GM12878 (cell line): Measurements from ENCODE around the gene TMCO6. TPM values are rescaled to one million over a fixed set of nuclear protein-coding genes. Genes with fewer than 3 reads are reported as not detected.

Experiments
- ATAC-seq: fragments of 200-7000 bp; cut with Tn5 transposase; 3 replicates; pipeline ENCODE4 v1.9.1; 2020; ENCODE audit warnings: mild to moderate bottlenecking, moderate library complexity
- BruUV-seq: library from RNA; stranded (reverse); fragments of 400-500 nt; replicated peaks from 2 replicates; lab custom pipeline; 2021; lab: Mats Ljungman, UMichigan
- CTCF ChIA-PET: fragments of 300-600 bp; sonication (Branson Sonifier 250); formaldehyde crosslinking; extraction: SDS; loops from one replicate; lab custom pipeline; 2021; ENCODE audit warnings: inconsistent platforms; lab: Yijun Ruan, JAX
- POLR2A ChIA-PET: fragments of 350-600 bp; formaldehyde crosslinking; extraction: SDS; loops from one replicate; lab custom pipeline; 2021; ENCODE audit warnings: inconsistent platforms; lab: Charles Lee
- RAD21 ChIA-PET: fragments of 300-600 bp; sonication (Branson Sonifier 250); formaldehyde crosslinking; loops from one replicate; lab custom pipeline; 2023; ENCODE audit warnings: antibody characterized with exemption; ENCODE audit not compliant: unreplicated experiment; lab: Charles Lee
- SMC1A ChIA-PET: fragments of 300-600 bp; sonication (Branson Sonifier 250); formaldehyde crosslinking; loops from one replicate; lab custom pipeline; 2023; ENCODE audit not compliant: unreplicated experiment, uncharacterized antibody; lab: Charles Lee
- DNase-seq: peaks from one replicate; pipeline ENCODE4 v3.0.0-alpha.2; 2011; ENCODE audit warnings: low read depth, low spot score
- FAIRE-seq: peaks from 3 replicates; lab custom pipeline; 2011; peaks lifted over from hg19 to GRCh38; lab: Jason Lieb, UNC
- H2AFZ ChIP-seq: 2 replicates; pipeline ENCODE4 v1.6.0; 2011; ENCODE audit warnings: low read depth, low read length, control low read depth; ENCODE audit not compliant: control insufficient read depth
- H3K27ac ChIP-seq: 2 replicates; pipeline ENCODE4 v1.5.1; 2011; ENCODE audit warnings: control low read depth; ENCODE audit not compliant: control insufficient read depth, insufficient read depth
- H3K27me3 ChIP-seq, 2 experiments: replicated peaks in 1 of 2; 2 replicates each; pipeline versions ENCODE4 v1.6.0 to v1.6.1; 2011; ENCODE audit warnings: low read length in 1 of 2; ENCODE audit not compliant: control insufficient read depth in 2 of 2, insufficient read depth in 2 of 2
- H3K36me3 ChIP-seq, 2 experiments: 2 replicates each; pipeline ENCODE4 v1.5.1; 2011; ENCODE audit warnings: low read length in 1 of 2; ENCODE audit not compliant: control insufficient read depth in 2 of 2, insufficient read depth in 2 of 2
- H3K4me1 ChIP-seq: 2 replicates; pipeline ENCODE4 v1.6.1; 2011; ENCODE audit warnings: mild to moderate bottlenecking, low read length, moderate library complexity, mixed read lengths; ENCODE audit not compliant: control insufficient read depth, insufficient read depth
- H3K4me2 ChIP-seq: 2 replicates; pipeline ENCODE4 v1.6.0; 2011; ENCODE audit warnings: control low read depth; ENCODE audit not compliant: control insufficient read depth, insufficient read depth
- H3K4me3 ChIP-seq: fragments of 200-600 bp; sonication (generic); 2 replicates; pipeline ENCODE4 v1.5.1; 2016
- H3K79me2 ChIP-seq: 2 replicates; pipeline ENCODE4 v1.6.0; 2011; ENCODE audit warnings: low read length; ENCODE audit not compliant: control insufficient read depth, insufficient read depth
- H3K9ac ChIP-seq: 2 replicates; pipeline ENCODE4 v1.8.0; 2011; ENCODE audit warnings: low read length, control low read depth, mixed read lengths; ENCODE audit not compliant: control insufficient read depth, insufficient read depth
- H3K9me3 ChIP-seq: replicated peaks from 3 replicates; pipeline ENCODE4 v1.5.1; 2011; ENCODE audit warnings: mild to moderate bottlenecking, low read length; ENCODE audit not compliant: control insufficient read depth, insufficient read depth
- H4K20me1 ChIP-seq: 2 replicates; pipeline ENCODE4 v1.6.0; 2011; ENCODE audit not compliant: control insufficient read depth, insufficient read depth
- ASH2L ChIP-seq: fragments of 300-600, 200-600 bp; sonication (generic); IDR thresholded peaks from 2 replicates; pipeline ENCODE4 v1.6.1; 2017; ENCODE audit warnings: low read depth, mild to moderate bottlenecking, borderline replicate concordance
- DPF2 ChIP-seq: fragments of 450-650 bp; IDR thresholded peaks from 2 replicates; pipeline ENCODE4 v1.6.1; 2017; ENCODE audit warnings: mild to moderate bottlenecking
- EGR1 ChIP-seq, 2 experiments: IDR thresholded peaks; 1 replicate in 1 of 2; 2 replicates in 1 of 2; pipeline ENCODE4 v1.6.1; 2011 to 2012; ENCODE audit warnings: low read depth in 2 of 2, low read length in 2 of 2, borderline replicate concordance in 1 of 2, mild to moderate bottlenecking in 1 of 2, moderate library complexity in 1 of 2
- LARP7 ChIP-seq: fragments of 450-650 bp; IDR thresholded peaks from 2 replicates; pipeline ENCODE4 v1.6.1; 2017; ENCODE audit warnings: mild to moderate bottlenecking
- MEF2B ChIP-seq: fragments of 450-650 bp; IDR thresholded peaks from 2 replicates; pipeline ENCODE4 v1.6.1; 2018; ENCODE audit warnings: mild to moderate bottlenecking, moderate library complexity; ENCODE audit not compliant: partially characterized antibody, poor library complexity, severe bottlenecking
- NFXL1 ChIP-seq: fragments of 450-650 bp; IDR thresholded peaks from 2 replicates; pipeline ENCODE4 v1.6.1; 2017; ENCODE audit warnings: antibody characterized with exemption, mild to moderate bottlenecking, borderline replicate concordance
- RB1 ChIP-seq: fragments of 450-650 bp; formaldehyde crosslinking; IDR thresholded peaks from 2 replicates; pipeline ENCODE4 v1.6.1; 2017; ENCODE audit warnings: mild to moderate bottlenecking, borderline replicate concordance
- SIN3A ChIP-seq: IDR thresholded peaks from 2 replicates; pipeline ENCODE4 v1.6.1; 2012; ENCODE audit warnings: low read depth, low read length, improper control_type of control experiment
- SP1 ChIP-seq: IDR thresholded peaks from one replicate; pipeline ENCODE4 v1.6.1; 2011; ENCODE audit warnings: low read depth, low read length
- STAT1 ChIP-seq: fragments of 450-650 bp; conservative IDR thresholded peaks from 2 replicates; pipeline ENCODE4 v1.6.1; 2014; ENCODE audit warnings: antibody characterized with exemption, mild to moderate bottlenecking
- WGBS: methylation state at CpG from one replicate; pipeline ENCODE4 v1.1.6; 2016; ENCODE audit warnings: low lambda C conversion rate; ENCODE audit not compliant: insufficient replicate concordance, insufficient coverage; ENCODE audit errors: missing lambda C conversion rate; 5-methylcytosine and 5-hydroxymethylcytosine counted together
- in situ Hi-C: fragments of 300-500 bp; cut with MboI; formaldehyde crosslinking; loops from 9 replicates; pipeline ENCODE4 v1.14.3; 2018; ENCODE audit warnings: mixed read lengths
- intact Hi-C: fragments of 100-400 bp; cut with micrococcal nuclease; formaldehyde crosslinking; loops from one replicate; pipeline ENCODE4 v1.14.2; 2022; ENCODE audit not compliant: unreplicated experiment
- polyA plus RNA-seq, 11 experiments: library from polyadenylated mRNA; depleted of rRNA in 4 of 11; unstranded in 6 of 11; stranded (reverse) in 5 of 11; fragments of >200 nt; fragmentation: Nextera tagmentation in 4 of 11; fragmentation: Illumina TruSeq in 1 of 11; extraction: Ambion mirVana in 4 of 11; extraction: Trizol in 1 of 11; gene quantifications; 1 replicate in 1 of 11; 2 replicates in 10 of 11; pipeline versions ENCODE4 v1.2.1 to v1.2.3, GENCODE V29; 2011 to 2016; ENCODE audit warnings: inconsistent platforms in 2 of 11, missing spikeins in 2 of 11, low read depth in 1 of 11
- total RNA-seq, 4 experiments: library from RNA; depleted of rRNA in 3 of 4; stranded (reverse); fragments of >200 nt in 3 of 4; fragmentation: Illumina TruSeq in 1 of 4; extraction: Trizol in 1 of 4; gene quantifications; 2 replicates each; pipeline versions ENCODE4 v1.2.1 to v1.2.3, GENCODE V29; 2013 to 2021
- TF ChIP-seq, protein P1 (sequence below): fragments of 450-650 bp; conservative IDR thresholded peaks from 2 replicates; pipeline ENCODE4 v1.6.1; 2017; ENCODE audit warnings: mild to moderate bottlenecking, moderate library complexity

TMCO6 gene
- total and polyA plus RNA-seq, 10 of the 15 experiments (the other 5 are each of a cell fraction or from before 2014, with no cell fraction given) = 4.1 to 21.6 (median 11.7) TPM

DNA sequence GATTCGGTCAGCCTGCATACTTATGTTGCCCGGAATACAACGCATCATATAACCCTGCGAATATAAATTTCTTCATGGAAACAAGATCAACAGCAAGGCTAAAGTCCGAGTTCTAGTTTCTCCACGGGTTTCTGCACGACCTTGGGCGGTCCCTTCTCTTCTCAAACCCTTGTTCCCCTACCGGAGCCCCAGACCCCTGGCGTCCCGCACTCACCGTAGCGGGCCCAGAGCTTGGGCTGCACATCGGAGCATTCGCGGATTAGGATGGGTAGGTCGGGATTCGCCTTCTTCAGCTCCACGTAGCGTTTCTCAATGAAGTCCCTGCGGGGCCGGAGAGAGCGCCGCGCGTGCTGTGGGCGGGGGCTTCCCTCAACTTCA, 7.8 kb downstream of the TMCO6 start:
- DNase-seq (no peak), FAIRE-seq (no peak), ATAC-seq (peak; percentile 50)
- 5% methylated on average over 27 of the region's 27 CpGs for WGBS
- Histone ChIP-seq H3K36me3 (peaks cover 0 to 15% of the 10 kb centered on the region in 2 experiments; a peak in 2 of 4 replicates), H3K4me2 (peak overlapping the region; percentile 96), H3K9ac (peak overlapping the region; percentile 93), H3K27ac (peak overlapping the region; percentile 72), H3K27me3 (no peaks in the 10 kb centered on the region), H3K9me3 (no peaks in the 10 kb centered on the region), H3K4me1 (peaks cover 5% of the 10 kb centered on the region), H4K20me1 (no peaks in the 10 kb centered on the region), H2AFZ (peak overlapping the region; percentile 93), H3K79me2 (peaks cover 31% of the 10 kb centered on the region), H3K4me3 (peak overlapping the region; percentile 96)
- ChIA-PET RAD21 (interaction anchor here (0.9 to 2.1 kb wide), 11 partner anchors 7 to 275 kb away, joined by 3 to 8 read pairs (median 5); partner anchors contain the start of genes EIF4EBP3, HARS1, HARS2 and ZMAT2), SMC1A (interaction anchor here (0.6 to 1.8 kb wide), 12 partner anchors 11 to 316 kb away, joined by 3 to 12 read pairs (median 4); partner anchors contain the start of genes ANKHD1, HARS1, HARS2 and ZMAT2), CTCF (interaction anchor here (0.8 to 3.9 kb wide), 9 partner anchors 7 to 284 kb away, joined by 3 to 13 read pairs (median 4); partner anchors contain the start of genes EIF4EBP3 and TMCO6), POLR2A (interaction anchor here (0.6 to 2.9 kb wide), 15 partner anchors 9 to 263 kb away, joined by 3 to 14 read pairs (median 4); partner anchors contain the start of genes ANKHD1, HARS1, HARS2 and SLC35A4)
- intact Hi-C loops = loop anchor here (1.0 kb wide), 1 partner anchor 44 kb away; the partner anchor contains the start of genes HARS1 and HARS2
- TF ChIP-seq NFXL1 (no peak), SP1 (no peak), ASH2L (no peak; the same call in 1 of the 2 replicates), RB1 (0 out of 2 replicates have a peak, but pooled peaks have one; percentile 25), MEF2B (peak; percentile 9), SIN3A (no peak), STAT1 (0 out of 2 replicates have a peak, but pooled peaks have one; percentile 61), LARP7 (peak; percentile 71; the same call in 1 of the 2 replicates), DPF2 (0 out of 2 replicates have a peak, but pooled peaks have one; percentile 11), EGR1 (IDR thresholded peaks at IDR 0.05; ENCODE audit: borderline replicate concordance in 1 of 2, low read depth in 2 of 2, low read length in 2 of 2) (peak in 1 of 2 experiments; percentile 47; a peak in 1 of 3 replicates)
- TF ChIP-seq, protein P1, sequence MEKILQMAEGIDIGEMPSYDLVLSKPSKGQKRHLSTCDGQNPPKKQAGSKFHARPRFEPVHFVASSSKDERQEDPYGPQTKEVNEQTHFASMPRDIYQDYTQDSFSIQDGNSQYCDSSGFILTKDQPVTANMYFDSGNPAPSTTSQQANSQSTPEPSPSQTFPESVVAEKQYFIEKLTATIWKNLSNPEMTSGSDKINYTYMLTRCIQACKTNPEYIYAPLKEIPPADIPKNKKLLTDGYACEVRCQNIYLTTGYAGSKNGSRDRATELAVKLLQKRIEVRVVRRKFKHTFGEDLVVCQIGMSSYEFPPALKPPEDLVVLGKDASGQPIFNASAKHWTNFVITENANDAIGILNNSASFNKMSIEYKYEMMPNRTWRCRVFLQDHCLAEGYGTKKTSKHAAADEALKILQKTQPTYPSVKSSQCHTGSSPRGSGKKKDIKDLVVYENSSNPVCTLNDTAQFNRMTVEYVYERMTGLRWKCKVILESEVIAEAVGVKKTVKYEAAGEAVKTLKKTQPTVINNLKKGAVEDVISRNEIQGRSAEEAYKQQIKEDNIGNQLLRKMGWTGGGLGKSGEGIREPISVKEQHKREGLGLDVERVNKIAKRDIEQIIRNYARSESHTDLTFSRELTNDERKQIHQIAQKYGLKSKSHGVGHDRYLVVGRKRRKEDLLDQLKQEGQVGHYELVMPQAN = peak; percentile 61; the same call in 1 of the 2 replicates
- BruUV-seq = TSS peak; percentile 77
- in situ Hi-C loops = no loop called here
